ENCODE data around the gene TRNP1. TPM values are rescaled to one million over a fixed set of nuclear protein-coding genes. Genes with fewer than 3 reads are reported as not detected.

Gene TRNP1
- total and polyA plus RNA-seq, 7 experiments from 2014 or later, result 0.19 to 5.0 TPM; not detected in 5

- Mint-ChIP-seq H3K9me3 (peaks cover 0 to 1% (median 0%) of the 10 kb centered on the region in 11 donors), H3K27ac (no peak overlapping the region), H3K4me1 (peaks cover 5 to 22% (median 15%) of the 10 kb centered on the region in 7 donors), H3K27me3 (peaks cover 30 to 65% (median 32%) of the 10 kb centered on the region in 5 donors), H3K36me3 (no peaks in the 10 kb centered on the region), H3K4me3 (peak overlapping the region in 4 of 10 donors; percentile 25 to 36 (median 27))
- ChIA-PET CTCF (no interaction called here), POLR2A (no interaction called here)
- no peak overlapping the region for H3K4me3 ChIP-seq (ENCODE audit: low read length)
- intact Hi-C loops (cut with micrococcal nuclease), result loop anchor here in 1 of 2 donors (5.0 kb wide), 1 partner anchor 89 kb away; the partner anchor contains the start of gene GPATCH3
- peaks cover 0 to 14% of the 10 kb centered on the region in 2 donors for H3K27me3 ChIP-seq (ENCODE audit: control insufficient read depth in 2 of 2, insufficient read depth in 2 of 2, low read length in 2 of 2)
- DNase-seq, result no peak
- no peaks in the 10 kb centered on the region for H3K9me3 ChIP-seq (ENCODE audit: control insufficient read depth in 2 of 3, low read length in 3 of 3)
- no peak overlapping the region for H3K27ac ChIP-seq (ENCODE audit: low read depth, low read length)
- peak; percentile 78 for ATAC-seq
- H3K4me1 ChIP-seq (ENCODE audit: control insufficient read depth in 2 of 2, insufficient read depth in 2 of 2, low read length in 2 of 2), result peaks cover 5 to 14% of the 10 kb centered on the region in 2 donors
- H3K36me3 ChIP-seq (ENCODE audit: control insufficient read depth in 2 of 3, insufficient read depth in 3 of 3, low read length in 3 of 3), result no peaks in the 10 kb centered on the region
Measured at GRCh38 chr1:26991310-26992116, 2.0 kb upstream of the TRNP1 start.

- Mint-ChIP-seq H3K4me3 (peak overlapping the region; percentile 69 to 89 (median 78)), H3K27me3 (peaks cover 37 to 71% (median 42%) of the 10 kb centered on the region in 5 donors), H3K9me3 (peaks cover 0 to 1% (median 0%) of the 10 kb centered on the region in 11 donors), H3K4me1 (peaks cover 5 to 27% (median 22%) of the 10 kb centered on the region in 7 donors), H3K36me3 (no peaks in the 10 kb centered on the region), H3K27ac (peak overlapping the region in 1 of 9 donors; percentile 52)
- peak overlapping the region; percentile 53 for H3K4me3 ChIP-seq (ENCODE audit: low read length)
- DNase-seq (peak in 4 of 9 donors; percentile 21 to 31 (median 26)), ATAC-seq (peak; percentile 32)
- no peak overlapping the region for H3K27ac ChIP-seq (ENCODE audit: low read depth, low read length)
- ChIA-PET POLR2A (interaction anchor here (0.7 to 1.0 kb wide), 2 partner anchors 11 to 18 kb away, joined by 3 to 5 read pairs; partner anchors contain the start of gene TENT5B), CTCF (no interaction called here)
- intact Hi-C loops (cut with micrococcal nuclease), result loop anchor here (2.0 to 5.0 kb wide), 2 partner anchors 73 to 92 kb away; partner anchors contain the start of genes GPATCH3 (in 1 of the 2) and NUDC (in 1 of the 2)
- peaks cover 0 to 18% of the 10 kb centered on the region in 2 donors for H3K27me3 ChIP-seq (ENCODE audit: control insufficient read depth in 2 of 2, insufficient read depth in 2 of 2, low read length in 2 of 2)
- H3K36me3 ChIP-seq (ENCODE audit: control insufficient read depth in 2 of 3, insufficient read depth in 3 of 3, low read length in 3 of 3), result no peaks in the 10 kb centered on the region
- no peaks in the 10 kb centered on the region for H3K9me3 ChIP-seq (ENCODE audit: control insufficient read depth in 2 of 3, low read length in 3 of 3)
- peaks cover 5 to 21% of the 10 kb centered on the region in 2 donors for H3K4me1 ChIP-seq (ENCODE audit: control insufficient read depth in 2 of 2, insufficient read depth in 2 of 2, low read length in 2 of 2)
Measured at GRCh38 chr1:26994020-26994786, 711 bp downstream of the TRNP1 start.

- DNase-seq (no peak), ATAC-seq (no peak)
- intact Hi-C loops (cut with micrococcal nuclease), result loop anchor here (2.0 to 5.0 kb wide), 2 partner anchors 74 to 93 kb away; partner anchors contain the start of genes GPATCH3 (in 1 of the 2) and NUDC (in 1 of the 2)
- Mint-ChIP-seq H3K27ac (peak overlapping the region in 1 of 9 donors; percentile 52), H3K4me1 (peaks cover 5 to 27% (median 22%) of the 10 kb centered on the region in 7 donors), H3K9me3 (peaks cover 0 to 1% (median 0%) of the 10 kb centered on the region in 11 donors), H3K27me3 (peaks cover 33 to 64% (median 42%) of the 10 kb centered on the region in 5 donors), H3K36me3 (no peaks in the 10 kb centered on the region), H3K4me3 (peak overlapping the region; percentile 69 to 89 (median 77))
- H3K36me3 ChIP-seq (ENCODE audit: control insufficient read depth in 2 of 3, insufficient read depth in 3 of 3, low read length in 3 of 3), result no peaks in the 10 kb centered on the region
- H3K4me3 ChIP-seq (ENCODE audit: low read length), result no peak overlapping the region
- no peaks in the 10 kb centered on the region for H3K9me3 ChIP-seq (ENCODE audit: control insufficient read depth in 2 of 3, low read length in 3 of 3)
- H3K27me3 ChIP-seq (ENCODE audit: control insufficient read depth in 2 of 2, insufficient read depth in 2 of 2, low read length in 2 of 2), result peaks cover 0 to 18% of the 10 kb centered on the region in 2 donors
- ChIA-PET CTCF (no interaction called here), POLR2A (no interaction called here)
- H3K4me1 ChIP-seq (ENCODE audit: control insufficient read depth in 2 of 2, insufficient read depth in 2 of 2, low read length in 2 of 2), result peaks cover 5 to 21% of the 10 kb centered on the region in 2 donors
- H3K27ac ChIP-seq (ENCODE audit: low read depth, low read length), result no peak overlapping the region
Measured at GRCh38 chr1:26994787-26995517, 1.5 kb downstream of the TRNP1 start.

- H3K9me3 ChIP-seq (ENCODE audit: control insufficient read depth in 2 of 3, low read length in 3 of 3), result no peaks in the 10 kb centered on the region
- ChIA-PET POLR2A (no interaction called here), CTCF (interaction anchor here (0.8 to 1.5 kb wide), 3 partner anchors 7 to 103 kb away, joined by 3 to 6 read pairs (median 3); no protein-coding TSS in a partner anchor)
- no peak for ATAC-seq
- H3K4me1 ChIP-seq (ENCODE audit: control insufficient read depth in 2 of 2, insufficient read depth in 2 of 2, low read length in 2 of 2), result peaks cover 5 to 21% of the 10 kb centered on the region in 2 donors
- H3K27me3 ChIP-seq (ENCODE audit: control insufficient read depth in 2 of 2, insufficient read depth in 2 of 2, low read length in 2 of 2), result peaks cover 0 to 18% of the 10 kb centered on the region in 2 donors
- H3K4me3 ChIP-seq (ENCODE audit: low read length), result no peak overlapping the region
- no peaks in the 10 kb centered on the region for H3K36me3 ChIP-seq (ENCODE audit: control insufficient read depth in 2 of 3, insufficient read depth in 3 of 3, low read length in 3 of 3)
- intact Hi-C loops (cut with micrococcal nuclease), result loop anchor here in 1 of 2 donors (2.0 kb wide), 1 partner anchor 49 kb away; no protein-coding TSS in a partner anchor
- Mint-ChIP-seq H3K9me3 (peaks cover 0 to 1% (median 0%) of the 10 kb centered on the region in 11 donors), H3K36me3 (no peaks in the 10 kb centered on the region), H3K27ac (no peak overlapping the region), H3K4me1 (peaks cover 5 to 27% (median 22%) of the 10 kb centered on the region in 7 donors), H3K27me3 (peaks cover 31 to 58% (median 36%) of the 10 kb centered on the region in 5 donors), H3K4me3 (peak overlapping the region in 2 of 10 donors; percentile 21 to 32)
- DNase-seq, result no peak
- H3K27ac ChIP-seq (ENCODE audit: low read depth, low read length), result no peak overlapping the region
Measured at GRCh38 chr1:26996024-26996423, 2.5 kb downstream of the TRNP1 start.

- Mint-ChIP-seq H3K36me3 (no peaks in the 10 kb centered on the region), H3K9me3 (no peaks in the 10 kb centered on the region), H3K4me3 (no peak overlapping the region), H3K27ac (no peak overlapping the region), H3K27me3 (peaks cover 28 to 53% (median 33%) of the 10 kb centered on the region in 5 donors), H3K4me1 (peaks cover 5 to 27% (median 20%) of the 10 kb centered on the region in 7 donors)
- POLR2A ChIA-PET, result interaction anchor here (0.8 kb wide), 1 partner anchor 10 kb away, joined by 3 read pairs; no protein-coding TSS in a partner anchor
- H3K4me3 ChIP-seq (ENCODE audit: low read length), result no peak overlapping the region
- CTCF ChIA-PET, result interaction anchor here (1.3 to 2.0 kb wide), 3 partner anchors 8 to 50 kb away, joined by 3 to 6 read pairs (median 6); no protein-coding TSS in a partner anchor
- no peaks in the 10 kb centered on the region for H3K36me3 ChIP-seq (ENCODE audit: control insufficient read depth in 2 of 3, insufficient read depth in 3 of 3, low read length in 3 of 3)
- peaks cover 0 to 18% of the 10 kb centered on the region in 2 donors for H3K27me3 ChIP-seq (ENCODE audit: control insufficient read depth in 2 of 2, insufficient read depth in 2 of 2, low read length in 2 of 2)
- DNase-seq, result no peak
- intact Hi-C loops (cut with micrococcal nuclease), result loop anchor here (1.0 to 2.0 kb wide), 3 partner anchors 34 to 101 kb away; no protein-coding TSS in a partner anchor
- no peaks in the 10 kb centered on the region for H3K9me3 ChIP-seq (ENCODE audit: control insufficient read depth in 2 of 3, low read length in 3 of 3)
- no peak for ATAC-seq
- H3K27ac ChIP-seq (ENCODE audit: low read depth, low read length), result no peak overlapping the region
- peaks cover 5 to 21% of the 10 kb centered on the region in 2 donors for H3K4me1 ChIP-seq (ENCODE audit: control insufficient read depth in 2 of 2, insufficient read depth in 2 of 2, low read length in 2 of 2)
Measured at GRCh38 chr1:26996665-26997064, 3.2 kb downstream of the TRNP1 start.

Measured in naive thymus-derived CD4-positive, alpha-beta T cell (primary cell).